ENCODE data around the gene PDZD2.

PDZD2 gene

GRCh38 chr5:31675472-31675871 is 36.5 kb downstream of the PDZD2 start:
- Histone ChIP-seq H3K9me3 (ENCODE audit: control insufficient read depth, insufficient read depth, low read length) (no peaks in the 10 kb centered on the region), H3K27me3 (ENCODE audit: control insufficient read depth, low read length) (no peaks in the 10 kb centered on the region), H3K79me2 (ENCODE audit: control insufficient read depth, low read length) (no peaks in the 10 kb centered on the region), H3F3A (ENCODE audit: control insufficient read depth, insufficient read depth) (no peaks in the 10 kb centered on the region), H4K20me1 (ENCODE audit: control insufficient read depth, insufficient read depth, low read depth, low read length) (no peaks in the 10 kb centered on the region), H3K4me2 (ENCODE audit: low read length) (no peak overlapping the region), H3K9me2 (replicated peaks; ENCODE audit: control insufficient read depth, low read length) (no peaks in the 10 kb centered on the region), H3K4me3 (ENCODE audit: low read length) (no peak overlapping the region), H3K36me3 (ENCODE audit: control insufficient read depth, low read length) (no peaks in the 10 kb centered on the region), H3K27ac (ENCODE audit: low read depth, low read length) (no peak overlapping the region), H3K4me1 (ENCODE audit: control insufficient read depth, low read length) (no peaks in the 10 kb centered on the region)
- no peak for TF ChIP-seq EZH2phosphoT487 (IDR thresholded peaks at IDR 0.05; ENCODE audit: borderline replicate concordance, low read length)

- TF ChIP-seq EZH2phosphoT487 (IDR thresholded peaks at IDR 0.05; ENCODE audit: borderline replicate concordance, low read length) (no peak), CTCF (IDR thresholded peaks at IDR 0.05; ENCODE audit: low read depth, low read length, poor library complexity, severe bottlenecking) (no peak)
- Histone ChIP-seq H3K79me2 (ENCODE audit: control insufficient read depth, low read length) (no peaks in the 10 kb centered on the region), H3K9me3 (ENCODE audit: control insufficient read depth, insufficient read depth, low read length) (no peaks in the 10 kb centered on the region), H3K36me3 (ENCODE audit: control insufficient read depth, low read length) (no peaks in the 10 kb centered on the region), H3K4me3 (ENCODE audit: low read length) (no peak overlapping the region), H3F3A (ENCODE audit: control insufficient read depth, insufficient read depth) (no peaks in the 10 kb centered on the region), H3K4me1 (ENCODE audit: control insufficient read depth, low read length) (no peaks in the 10 kb centered on the region), H3K9me2 (replicated peaks; ENCODE audit: control insufficient read depth, low read length) (no peaks in the 10 kb centered on the region), H4K20me1 (ENCODE audit: control insufficient read depth, insufficient read depth, low read depth, low read length) (no peaks in the 10 kb centered on the region), H3K27ac (ENCODE audit: low read depth, low read length) (no peak overlapping the region), H3K4me2 (ENCODE audit: low read length) (no peak overlapping the region), H3K27me3 (ENCODE audit: control insufficient read depth, low read length) (no peaks in the 10 kb centered on the region)
These were observed 39.2 kb downstream of the PDZD2 start for GRCh38 chr5:31678180-31678579.

- Histone ChIP-seq H3F3A (ENCODE audit: control insufficient read depth, insufficient read depth) (no peaks in the 10 kb centered on the region), H4K20me1 (ENCODE audit: control insufficient read depth, insufficient read depth, low read depth, low read length) (no peaks in the 10 kb centered on the region), H3K9me3 (ENCODE audit: control insufficient read depth, insufficient read depth, low read length) (no peaks in the 10 kb centered on the region), H3K4me1 (ENCODE audit: control insufficient read depth, low read length) (no peaks in the 10 kb centered on the region), H3K27me3 (ENCODE audit: control insufficient read depth, low read length) (no peaks in the 10 kb centered on the region), H3K27ac (ENCODE audit: low read depth, low read length) (no peak overlapping the region), H3K4me2 (ENCODE audit: low read length) (no peak overlapping the region), H3K36me3 (ENCODE audit: control insufficient read depth, low read length) (no peaks in the 10 kb centered on the region), H3K79me2 (ENCODE audit: control insufficient read depth, low read length) (no peaks in the 10 kb centered on the region), H3K9me2 (replicated peaks; ENCODE audit: control insufficient read depth, low read length) (no peaks in the 10 kb centered on the region), H3K4me3 (ENCODE audit: low read length) (no peak overlapping the region)
- TF ChIP-seq CTCF (IDR thresholded peaks at IDR 0.05; ENCODE audit: low read depth, low read length, poor library complexity, severe bottlenecking) (no peak), EZH2phosphoT487 (IDR thresholded peaks at IDR 0.05; ENCODE audit: borderline replicate concordance, low read length) (no peak)
These were observed 41.6 kb downstream of the PDZD2 start for GRCh38 chr5:31680528-31680927.

GRCh38 chr5:31682025-31682424 is 43.1 kb downstream of the PDZD2 start:
- Histone ChIP-seq H4K20me1 (ENCODE audit: control insufficient read depth, insufficient read depth, low read depth, low read length) (no peaks in the 10 kb centered on the region), H3K36me3 (ENCODE audit: control insufficient read depth, low read length) (no peaks in the 10 kb centered on the region), H3K4me2 (ENCODE audit: low read length) (no peak overlapping the region), H3K9me2 (replicated peaks; ENCODE audit: control insufficient read depth, low read length) (no peaks in the 10 kb centered on the region), H3K79me2 (ENCODE audit: control insufficient read depth, low read length) (no peaks in the 10 kb centered on the region), H3K27me3 (ENCODE audit: control insufficient read depth, low read length) (no peaks in the 10 kb centered on the region), H3K4me1 (ENCODE audit: control insufficient read depth, low read length) (no peaks in the 10 kb centered on the region), H3K9me3 (ENCODE audit: control insufficient read depth, insufficient read depth, low read length) (no peaks in the 10 kb centered on the region), H3F3A (ENCODE audit: control insufficient read depth, insufficient read depth) (no peaks in the 10 kb centered on the region), H3K27ac (ENCODE audit: low read depth, low read length) (no peak overlapping the region), H3K4me3 (ENCODE audit: low read length) (no peak overlapping the region)
- no peak for TF ChIP-seq EZH2phosphoT487 (IDR thresholded peaks at IDR 0.05; ENCODE audit: borderline replicate concordance, low read length)
- no peak for TF ChIP-seq CTCF (IDR thresholded peaks at IDR 0.05; ENCODE audit: low read depth, low read length, poor library complexity, severe bottlenecking)

All from DOHH2 (cell line).